HepG2 (cell line): Measurements from ENCODE around the gene CEBPA. TPM values are rescaled to one million over a fixed set of nuclear protein-coding genes. Genes with fewer than 3 reads are reported as not detected.

Experiments used
- ATF3 ChIP-seq: sonication (generic); formaldehyde crosslinking; IDR thresholded peaks from 2 replicates; pipeline ENCODE4 v1.4.0; 2020; ENCODE audit warnings: missing genetic modification reagents
- BRCA1 ChIP-seq: sonication (generic); formaldehyde crosslinking; IDR thresholded peaks from 2 replicates; pipeline ENCODE4 v1.4.0; 2020; ENCODE audit warnings: missing genetic modification reagents
- ELF4 ChIP-seq: sonication (generic); formaldehyde crosslinking; IDR thresholded peaks from 2 replicates; pipeline ENCODE4 v1.5.0; 2020; ENCODE audit warnings: missing genetic modification reagents, mild to moderate bottlenecking, moderate library complexity, borderline replicate concordance
- GTF2F1 ChIP-seq: fragments of 150-350 bp; IDR thresholded peaks from 2 replicates; pipeline ENCODE4 v1.6.1; 2014; ENCODE audit warnings: low read length
- KAT7 ChIP-seq: IDR thresholded peaks from 2 replicates; pipeline ENCODE4 v1.6.1; 2018; ENCODE audit warnings: borderline replicate concordance, missing compliant biosample characterization
- MAFG ChIP-seq: sonication (generic); formaldehyde crosslinking; IDR thresholded peaks from 2 replicates; pipeline ENCODE4 v1.5.1; 2020; ENCODE audit warnings: mild to moderate bottlenecking, missing genetic modification reagents
- MBD4 ChIP-seq: IDR thresholded peaks from 2 replicates; pipeline ENCODE4 v1.6.1; 2012; ENCODE audit warnings: low read length, inconsistent platforms, borderline replicate concordance
- NFRKB ChIP-seq: fragments of 450-650 bp; IDR thresholded peaks from 2 replicates; pipeline ENCODE4 v1.6.1; 2017
- PLRG1 ChIP-seq: fragments of 450-650 bp; conservative IDR thresholded peaks from 2 replicates; pipeline ENCODE4 v1.6.1; 2016
- RFX3 ChIP-seq: IDR thresholded peaks from 2 replicates; pipeline ENCODE4 v1.6.1; 2016; ENCODE audit warnings: missing biosample characterization, missing genetic modification reagents
- SALL2 ChIP-seq: sonication (generic); formaldehyde crosslinking; IDR thresholded peaks from 2 replicates; pipeline ENCODE4 v1.8.1; 2023; ENCODE audit warnings: mild to moderate bottlenecking, missing genetic modification reagents, inconsistent platforms
- SRF ChIP-seq: IDR thresholded peaks from 2 replicates; pipeline ENCODE4 v1.6.1; 2011; ENCODE audit warnings: mild to moderate bottlenecking, low read depth, low read length, moderate library complexity
- U2AF1 ChIP-seq: fragments of 200-400 bp; formaldehyde crosslinking; optimal IDR thresholded peaks from 2 replicates; pipeline ENCODE3; 2017; ENCODE audit warnings: mild to moderate bottlenecking, low read depth, low read length
- ZBTB26 ChIP-seq: IDR thresholded peaks from 2 replicates; pipeline ENCODE4 v1.6.1; 2016; ENCODE audit warnings: missing compliant biosample characterization, missing genetic modification reagents, borderline replicate concordance
- ZBTB42 ChIP-seq: sonication (generic); formaldehyde crosslinking; IDR thresholded peaks from 2 replicates; pipeline ENCODE4 v1.5.0; 2020; ENCODE audit warnings: mild to moderate bottlenecking, missing genetic modification reagents
- ZHX1 ChIP-seq: sonication (generic); formaldehyde crosslinking; IDR thresholded peaks from 2 replicates; pipeline ENCODE4 v1.8.1; 2022; ENCODE audit warnings: low read depth, mild to moderate bottlenecking, missing genetic modification reagents
- ZMYM3 ChIP-seq: sonication (generic); formaldehyde crosslinking; IDR thresholded peaks from 2 replicates; pipeline ENCODE4 v1.5.1; 2020; ENCODE audit warnings: mild to moderate bottlenecking, missing genetic modification reagents
- ZNF263 ChIP-seq: sonication (generic); formaldehyde crosslinking; IDR thresholded peaks from 2 replicates; pipeline ENCODE4 v1.4.0; 2020; ENCODE audit warnings: missing genetic modification reagents
- ZNF503 ChIP-seq: sonication (generic); formaldehyde crosslinking; IDR thresholded peaks from 2 replicates; pipeline ENCODE4 v1.4.0; 2020; ENCODE audit warnings: missing genetic modification reagents
- ZNF562 ChIP-seq: sonication (generic); formaldehyde crosslinking; IDR thresholded peaks from 2 replicates; pipeline ENCODE4 v1.8.0; 2022; ENCODE audit warnings: missing genetic modification reagents, borderline replicate concordance
- ZNF75D ChIP-seq: sonication (generic); formaldehyde crosslinking; IDR thresholded peaks from 2 replicates; pipeline ENCODE4 v1.8.1; 2023; ENCODE audit warnings: missing genetic modification reagents, mild to moderate bottlenecking, borderline replicate concordance
- ZNF768 ChIP-seq: sonication (generic); formaldehyde crosslinking; IDR thresholded peaks from 2 replicates; pipeline ENCODE4 v1.4.0; 2020; ENCODE audit warnings: missing genetic modification reagents
- polyA plus RNA-seq, 8 experiments: library from polyadenylated mRNA; depleted of rRNA in 3 of 8; stranded (reverse) in 7 of 8; unstranded in 1 of 8; fragments of >200 nt; fragmentation: Illumina TruSeq in 4 of 8; extraction: Trizol in 4 of 8; gene quantifications; 2 replicates each; pipeline versions ENCODE4 v1.2.1 to v1.2.3, GENCODE V29; 2011 to 2016; ENCODE audit warnings: low read depth in 4 of 8, missing spikeins in 1 of 8, mixed read lengths in 1 of 8; ENCODE audit not compliant: insufficient read depth in 1 of 8
- total RNA-seq, 5 experiments: library from RNA; depleted of rRNA; stranded (reverse); fragments of >200 nt; fragmentation: Illumina TruSeq; extraction: Trizol; gene quantifications; 2 replicates each; pipeline ENCODE4 v1.2.3, GENCODE V29; 2016; ENCODE audit warnings: low read depth in 1 of 5

Gene CEBPA
- total and polyA plus RNA-seq, 2 of the 13 experiments (the other 11 are each of a cell fraction or from before 2014, with no cell fraction given), result 24.8 to 103 TPM

- TF ChIP-seq ZHX1 (no peak), ZNF75D (CRISPR knock-in tag) (no peak), ELF4 (CRISPR knock-in tag) (no peak), MAFG (CRISPR knock-in tag) (no peak), KAT7 (no peak), PLRG1 (no peak), ATF3 (CRISPR knock-in tag) (no peak), ZNF503 (no peak), SRF (no peak), NFRKB (no peak), RFX3 (CRISPR knock-in tag) (no peak), SALL2 (no peak), ZBTB26 (CRISPR knock-in tag) (no peak), ZNF768 (CRISPR knock-in tag) (no peak), ZNF562 (CRISPR knock-in tag) (no peak), GTF2F1 (no peak), ZNF263 (CRISPR knock-in tag) (0 out of 2 replicates have a peak, but pooled peaks have one; percentile 45), BRCA1 (CRISPR knock-in tag) (no peak), MBD4 (no peak), ZMYM3 (CRISPR knock-in tag) (peak; percentile 47; the same call in 1 of the 2 replicates), ZBTB42 (CRISPR knock-in tag) (no peak), U2AF1 (no peak)
These were observed 46.1 kb upstream of the CEBPA start (continued) for GRCh38 chr19:33348301-33349010.
